Kidney epithelial cell (primary cell): Measurements from ENCODE around the gene SND1. TPM values are rescaled to one million over a fixed set of nuclear protein-coding genes. Genes with fewer than 3 reads are reported as not detected.

Source experiments
- DNase-seq: peaks from one replicate; pipeline ENCODE4 v3.0.0-alpha.2; 2010; ENCODE audit warnings: low read depth
- H3K27me3 ChIP-seq: 2 replicates; pipeline ENCODE4 v1.6.0; 2011; ENCODE audit warnings: low read length; ENCODE audit not compliant: control insufficient read depth, insufficient read depth
- H3K36me3 ChIP-seq: 2 replicates; pipeline ENCODE4 v1.5.1; 2011; ENCODE audit warnings: low read length; ENCODE audit not compliant: control insufficient read depth, insufficient read depth
- H3K4me3 ChIP-seq: 2 replicates; pipeline ENCODE4 v1.5.1; 2011; ENCODE audit warnings: low read depth, mild to moderate bottlenecking, control low read depth, low read length
- CTCF ChIP-seq: IDR thresholded peaks from 2 replicates; pipeline ENCODE4 v1.5.1; 2011; ENCODE audit warnings: mild to moderate bottlenecking, moderate library complexity, low read length, control low read depth, inconsistent platforms; ENCODE audit not compliant: insufficient read depth, poor library complexity, severe bottlenecking
- total RNA-seq: library from RNA; depleted of rRNA; stranded (reverse); fragments of >200 nt; gene quantifications from 2 replicates; pipeline ENCODE4 v1.2.3, GENCODE V29; 2015

SND1 gene
- total RNA-seq, 1 donor from 2014 or later: 257 TPM

DNA sequence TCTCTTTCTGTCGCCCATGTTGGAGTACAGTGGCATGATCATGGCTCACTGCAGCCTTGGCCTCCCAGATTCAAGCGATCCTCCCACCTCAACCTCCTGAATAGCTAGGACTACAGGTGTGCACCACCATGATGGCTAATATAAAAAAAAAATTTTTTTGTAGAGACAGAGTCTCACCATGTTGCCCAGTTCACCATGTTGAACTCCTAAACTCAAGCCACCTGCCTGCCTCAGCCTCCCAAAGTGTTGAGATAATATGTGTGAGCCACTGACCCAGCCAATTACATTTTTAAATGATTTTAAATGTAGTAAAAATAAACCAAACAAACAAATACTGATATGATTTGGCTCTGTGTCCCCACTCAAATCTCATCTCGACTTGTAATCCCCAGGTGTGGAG is 487.4 kb downstream of the SND1 start:
- Histone ChIP-seq H3K36me3 (no peaks in the 10 kb centered on the region), H3K4me3 (no peak overlapping the region), H3K27me3 (peaks cover 40% of the 10 kb centered on the region)
- no peak for DNase-seq
- TF ChIP-seq CTCF: no peak

- no peak overlapping the region for H3K4me3 ChIP-seq
- DNase-seq: no peak
- no peak for TF ChIP-seq CTCF
- H3K27me3 ChIP-seq: peaks cover 21% of the 10 kb centered on the region
- H3K36me3 ChIP-seq: no peaks in the 10 kb centered on the region
Observed at GRCh38 chr7:128141683-128142195, 489.7 kb downstream of the SND1 start.

Other genes with a start within 250 kb of the SND1 start
- 35.0 and 42.1 TPM in 2 replicates for gene GCC1, start 66.6 kb upstream of the SND1 start, total RNA-seq
- gene ARF5, start 63.8 kb upstream of the SND1 start, total RNA-seq: 330 and 355 TPM in 2 replicates
- 4.1 and 5.5 TPM in 2 replicates for gene FSCN3, start 58.5 kb upstream of the SND1 start, total RNA-seq
- gene PAX4, start 34.1 kb upstream of the SND1 start, total RNA-seq: not detected in 2 replicates